GM18526 (cell line): ENCODE data around the gene HSPB6.

Experiments used
- POLR2A ChIP-seq: IDR thresholded peaks from 3 replicates; pipeline ENCODE4 v1.6.1; 2011; ENCODE audit not compliant: insufficient read length; ENCODE audit errors: extremely low read depth

Gene HSPB6

DNA sequence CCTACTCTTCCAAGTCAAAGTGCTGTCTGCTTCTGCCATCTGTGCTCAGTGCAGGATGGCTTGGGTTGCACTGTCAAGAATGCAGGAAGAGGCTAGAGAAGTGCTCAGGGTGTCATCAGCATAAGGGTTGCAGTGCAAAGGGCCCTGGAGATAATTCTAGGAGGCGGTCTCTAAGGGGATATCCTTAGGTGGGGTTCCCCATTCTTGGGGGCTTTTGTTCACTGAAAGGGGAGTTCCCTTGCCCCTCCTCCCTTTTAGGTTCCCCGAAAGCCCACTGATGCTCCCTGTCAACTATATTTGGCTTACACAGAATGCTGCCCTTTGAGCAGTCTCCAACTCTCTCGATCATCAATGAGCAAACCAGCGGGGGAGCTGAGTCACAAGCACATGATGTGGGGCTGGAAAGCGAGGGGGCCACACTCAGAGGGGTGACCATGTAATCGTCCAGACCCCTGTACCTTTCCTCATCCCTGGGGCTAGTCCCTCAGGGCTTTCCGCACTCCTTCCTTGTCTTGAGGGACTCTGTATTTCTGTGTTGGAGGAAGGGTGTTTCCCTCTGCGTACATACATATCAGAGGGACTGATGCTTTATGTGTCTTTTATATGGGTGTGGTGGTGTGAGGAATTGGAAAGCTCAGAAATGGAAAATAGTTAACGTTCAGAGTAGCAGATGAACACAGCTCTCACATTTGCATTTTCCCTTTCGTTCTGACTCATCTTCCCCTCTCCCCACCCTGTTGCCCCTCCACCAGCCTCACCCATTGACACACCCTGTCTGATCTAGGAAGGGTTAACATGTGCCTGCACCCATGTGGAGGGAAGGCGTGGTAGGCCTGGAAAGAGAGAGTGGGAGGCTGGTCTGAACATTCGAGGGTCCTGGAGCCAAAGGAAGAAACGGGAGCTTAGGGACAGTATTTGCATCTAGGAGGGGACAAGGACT is 45.8 kb downstream of the HSPB6 start:
- TF ChIP-seq POLR2A: peak; percentile 54

DNA sequence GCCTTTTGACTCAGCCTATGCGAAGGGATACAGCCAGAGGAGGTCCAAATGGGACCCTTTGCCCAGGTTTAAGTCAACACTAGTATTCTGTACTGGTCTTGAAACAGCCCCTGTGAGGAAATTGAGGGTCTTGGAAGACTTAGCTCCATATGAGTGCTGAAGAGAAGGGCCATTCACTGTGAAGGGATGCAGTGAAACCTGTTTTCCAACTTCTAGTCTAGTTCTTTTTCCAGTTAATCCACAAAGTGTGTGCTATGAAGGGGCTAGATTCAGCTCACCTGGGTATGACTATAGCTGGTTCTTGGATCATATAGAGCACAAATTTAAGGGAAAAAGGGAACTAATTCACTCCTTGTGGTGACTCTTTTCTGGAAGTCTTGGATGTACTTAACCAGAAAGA is 48.4 kb downstream of the HSPB6 start:
- no peak for TF ChIP-seq POLR2A
